ENCODE data around the gene SLC41A3.

- TF ChIP-seq, protein P1, sequence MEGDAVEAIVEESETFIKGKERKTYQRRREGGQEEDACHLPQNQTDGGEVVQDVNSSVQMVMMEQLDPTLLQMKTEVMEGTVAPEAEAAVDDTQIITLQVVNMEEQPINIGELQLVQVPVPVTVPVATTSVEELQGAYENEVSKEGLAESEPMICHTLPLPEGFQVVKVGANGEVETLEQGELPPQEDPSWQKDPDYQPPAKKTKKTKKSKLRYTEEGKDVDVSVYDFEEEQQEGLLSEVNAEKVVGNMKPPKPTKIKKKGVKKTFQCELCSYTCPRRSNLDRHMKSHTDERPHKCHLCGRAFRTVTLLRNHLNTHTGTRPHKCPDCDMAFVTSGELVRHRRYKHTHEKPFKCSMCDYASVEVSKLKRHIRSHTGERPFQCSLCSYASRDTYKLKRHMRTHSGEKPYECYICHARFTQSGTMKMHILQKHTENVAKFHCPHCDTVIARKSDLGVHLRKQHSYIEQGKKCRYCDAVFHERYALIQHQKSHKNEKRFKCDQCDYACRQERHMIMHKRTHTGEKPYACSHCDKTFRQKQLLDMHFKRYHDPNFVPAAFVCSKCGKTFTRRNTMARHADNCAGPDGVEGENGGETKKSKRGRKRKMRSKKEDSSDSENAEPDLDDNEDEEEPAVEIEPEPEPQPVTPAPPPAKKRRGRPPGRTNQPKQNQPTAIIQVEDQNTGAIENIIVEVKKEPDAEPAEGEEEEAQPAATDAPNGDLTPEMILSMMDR (conservative IDR thresholded peaks at IDR 0.05 in 1 of 2, IDR thresholded peaks at IDR 0.05 in 1 of 2; ENCODE audit: low read depth in 1 of 2, low read length in 2 of 2): no peak
- TF ChIP-seq EZH2 (IDR thresholded peaks at IDR 0.05; ENCODE audit: low read length, missing control alignments): no peak
These were observed 28.8 kb upstream of the SLC41A3 start for GRCh38 chr3:126112531-126113237.
